Neural cell (in vitro differentiated cells): Measurements from ENCODE around the gene ATP5ME. TPM values are rescaled to one million over a fixed set of nuclear protein-coding genes. Genes with fewer than 3 reads are reported as not detected.

Experiments
- H2AFZ ChIP-seq: fragments of 200-600, 300-800 bp; sonication (generic), shearing (Covaris generic); 2 replicates; pipeline ENCODE4 v1.6.0; 2014; ENCODE audit warnings: low read depth, mild to moderate bottlenecking, antibody characterized with exemption, low read length, moderate library complexity
- H3F3A ChIP-seq: fragments of 200-600 bp; shearing (Covaris generic); 2 replicates; pipeline ENCODE4 v1.6.1; 2016; ENCODE audit warnings: mild to moderate bottlenecking, moderate library complexity, mixed read lengths, antibody characterized with exemption, low read length; ENCODE audit not compliant: insufficient read depth, poor library complexity, severe bottlenecking
- H3K27ac ChIP-seq: fragments of 200-600, 300-800 bp; sonication (generic), shearing (Covaris generic); 2 replicates; pipeline ENCODE4 v1.5.1; 2014; ENCODE audit warnings: mild to moderate bottlenecking, low read length, moderate library complexity
- H3K27me3 ChIP-seq: fragments of 300-800, 200-600 bp; sonication (generic), shearing (Covaris generic); 2 replicates; pipeline ENCODE4 v1.6.0; 2014; ENCODE audit warnings: mild to moderate bottlenecking, low read depth, low read length, moderate library complexity; ENCODE audit not compliant: insufficient read depth
- H3K36me3 ChIP-seq: fragments of 300-800, 200-600 bp; sonication (generic), shearing (Covaris generic); 2 replicates; pipeline ENCODE4 v1.5.1; 2014; ENCODE audit warnings: mild to moderate bottlenecking, antibody characterized with exemption, low read length, moderate library complexity; ENCODE audit not compliant: insufficient read depth
- H3K4me2 ChIP-seq: fragments of 300-800, 200-600 bp; sonication (generic), shearing (Covaris generic); 2 replicates; pipeline ENCODE4 v1.6.0; 2014; ENCODE audit warnings: mild to moderate bottlenecking, low read length
- H3K4me3 ChIP-seq: fragments of 300-800, 200-600 bp; sonication (generic), shearing (Covaris generic); 2 replicates; pipeline ENCODE4 v1.5.1; 2014; ENCODE audit warnings: mild to moderate bottlenecking, low read length, moderate library complexity
- H3K79me2 ChIP-seq: fragments of 200-600 bp; shearing (Covaris generic); replicated peaks from 2 replicates; pipeline ENCODE4 v1.6.0; 2014; ENCODE audit warnings: mild to moderate bottlenecking, low read length, moderate library complexity; ENCODE audit not compliant: insufficient read depth
- H3K9ac ChIP-seq: fragments of 300-800, 200-600 bp; sonication (generic), shearing (Covaris generic); 2 replicates; pipeline ENCODE4 v1.6.1; 2016; ENCODE audit warnings: mild to moderate bottlenecking, low read length, mixed read lengths
- H3K9me2 ChIP-seq: fragments of 200-600 bp; shearing (Covaris generic); 2 replicates; pipeline ENCODE4 v1.6.1; 2016; ENCODE audit warnings: mild to moderate bottlenecking, low read length, mixed read lengths; ENCODE audit not compliant: insufficient read depth
- H3K9me3 ChIP-seq: fragments of 200-600, 300-800 bp; sonication (generic), shearing (Covaris generic); 2 replicates; pipeline ENCODE4 v1.6.1; 2016; ENCODE audit warnings: mild to moderate bottlenecking, mixed run types, low read length, moderate library complexity, mixed read lengths
- H4K20me1 ChIP-seq: fragments of 200-600 bp; shearing (Covaris generic); 2 replicates; pipeline ENCODE4 v1.6.1; 2016; ENCODE audit warnings: mild to moderate bottlenecking, mixed run types; ENCODE audit not compliant: insufficient read depth
- CTCF ChIP-seq: fragments of 450-650 bp; IDR thresholded peaks from 2 replicates; pipeline ENCODE4 v1.5.1; 2014; ENCODE audit warnings: antibody characterized with exemption, mild to moderate bottlenecking, moderate library complexity; ENCODE audit not compliant: poor library complexity, severe bottlenecking
- EP300 ChIP-seq: fragments of 450-650 bp; conservative IDR thresholded peaks from 2 replicates; pipeline ENCODE4 v1.6.1; 2014; ENCODE audit warnings: antibody characterized with exemption, mild to moderate bottlenecking, moderate library complexity; ENCODE audit not compliant: poor library complexity, severe bottlenecking
- EZH2 ChIP-seq: fragments of 200-600, 300-800 bp; shearing (Covaris generic), sonication (generic); IDR thresholded peaks from 2 replicates; pipeline ENCODE4 v1.6.1; 2014; ENCODE audit warnings: antibody characterized with exemption, low read length, borderline replicate concordance, mild to moderate bottlenecking; ENCODE audit not compliant: insufficient read depth, poor library complexity, severe bottlenecking
- MXI1 ChIP-seq: fragments of 450-650 bp; conservative IDR thresholded peaks from 2 replicates; pipeline ENCODE4 v1.6.1; 2014; ENCODE audit warnings: antibody characterized with exemption, mild to moderate bottlenecking; ENCODE audit not compliant: poor library complexity, severe bottlenecking
- POLR2AphosphoS5 ChIP-seq: IDR thresholded peaks from 2 replicates; pipeline ENCODE4 v1.6.1; 2012
- RAD21 ChIP-seq: fragments of 450-650 bp; conservative IDR thresholded peaks from 2 replicates; pipeline ENCODE4 v1.6.1; 2014; ENCODE audit warnings: antibody characterized with exemption, mild to moderate bottlenecking, moderate library complexity
- REST ChIP-seq: IDR thresholded peaks from 2 replicates; pipeline ENCODE4 v1.6.1; 2012; ENCODE audit warnings: borderline replicate concordance
- SMC3 ChIP-seq: fragments of 450-650 bp; conservative IDR thresholded peaks from 2 replicates; pipeline ENCODE4 v1.6.1; 2014; ENCODE audit warnings: antibody characterized with exemption, mild to moderate bottlenecking, moderate library complexity; ENCODE audit not compliant: poor library complexity
- TAF1 ChIP-seq: IDR thresholded peaks from 2 replicates; pipeline ENCODE4 v1.6.1; 2012; ENCODE audit warnings: low read depth
- polyA plus RNA-seq: library from polyadenylated mRNA; depleted of rRNA; stranded (reverse); fragments of >200 nt; gene quantifications from 2 replicates; pipeline ENCODE4 v1.2.3, GENCODE V29; 2014

ATP5ME gene
- polyA plus RNA-seq, 1 donor from 2014 or later = 156 TPM

GRCh38 chr4:633406-633805 lies 40.7 kb downstream of the ATP5ME start:
- H3K9ac ChIP-seq = no peak overlapping the region
- no peaks in the 10 kb centered on the region for H3K36me3 ChIP-seq
- H3K4me3 ChIP-seq = no peak overlapping the region
- no peak for TF ChIP-seq REST
- TF ChIP-seq MXI1 = no peak
- no peak for TF ChIP-seq EP300
- TF ChIP-seq RAD21 = no peak
- no peak for TF ChIP-seq POLR2AphosphoS5
- TF ChIP-seq TAF1 = no peak
- no peak for TF ChIP-seq CTCF
- no peak for TF ChIP-seq SMC3
- TF ChIP-seq EZH2 = no peak
- H3K27ac ChIP-seq = no peak overlapping the region
- H3K27me3 ChIP-seq = no peaks in the 10 kb centered on the region
- no peak overlapping the region for H3K4me2 ChIP-seq
- no peaks in the 10 kb centered on the region for H3K9me2 ChIP-seq
- H3K9me3 ChIP-seq = no peaks in the 10 kb centered on the region
- no peaks in the 10 kb centered on the region for H3K79me2 ChIP-seq
- H2AFZ ChIP-seq = no peak overlapping the region
- H4K20me1 ChIP-seq = no peaks in the 10 kb centered on the region
- H3F3A ChIP-seq = no peaks in the 10 kb centered on the region

- Histone ChIP-seq H3K9ac (no peak overlapping the region), H3K9me3 (no peaks in the 10 kb centered on the region), H3K4me3 (no peak overlapping the region), H3K79me2 (no peaks in the 10 kb centered on the region), H4K20me1 (no peaks in the 10 kb centered on the region), H3F3A (no peaks in the 10 kb centered on the region), H3K9me2 (no peaks in the 10 kb centered on the region), H3K27me3 (no peaks in the 10 kb centered on the region), H3K27ac (no peak overlapping the region), H3K4me2 (no peak overlapping the region), H2AFZ (no peak overlapping the region), H3K36me3 (no peaks in the 10 kb centered on the region)
- no peak for TF ChIP-seq REST
Observed at GRCh38 chr4:632926-633325, 41.1 kb downstream of the ATP5ME start.
